Gastroesophageal sphincter (tissue), 3 donors: Measurements from ENCODE around the gene SEC14L3.

ENCODE experiments used
- POLR2A ChIP-seq, 2 donors: fragments of 450-650 bp; IDR thresholded peaks; one replicate each; pipeline ENCODE4 v1.6.1; 2017; ENCODE audit warnings: antibody characterized with exemption in 2 of 2, mild to moderate bottlenecking in 2 of 2, moderate library complexity in 1 of 2
- POLR2AphosphoS5 ChIP-seq: sonication (generic); formaldehyde crosslinking; IDR thresholded peaks from one replicate; pipeline ENCODE4 v1.6.1; 2017; ENCODE audit warnings: antibody characterized with exemption
- TF ChIP-seq, protein P1 (sequence below), 4 experiments: fragments of 200-600 bp in 2 of 4; fragments of 450-650 bp in 2 of 4; sonication (generic) in 1 of 4; IDR thresholded peaks; one replicate each; pipeline ENCODE4 v1.5.1; 2017 to 2019; ENCODE audit warnings: antibody characterized with exemption in 4 of 4, mild to moderate bottlenecking in 2 of 4, moderate library complexity in 2 of 4

DNA sequence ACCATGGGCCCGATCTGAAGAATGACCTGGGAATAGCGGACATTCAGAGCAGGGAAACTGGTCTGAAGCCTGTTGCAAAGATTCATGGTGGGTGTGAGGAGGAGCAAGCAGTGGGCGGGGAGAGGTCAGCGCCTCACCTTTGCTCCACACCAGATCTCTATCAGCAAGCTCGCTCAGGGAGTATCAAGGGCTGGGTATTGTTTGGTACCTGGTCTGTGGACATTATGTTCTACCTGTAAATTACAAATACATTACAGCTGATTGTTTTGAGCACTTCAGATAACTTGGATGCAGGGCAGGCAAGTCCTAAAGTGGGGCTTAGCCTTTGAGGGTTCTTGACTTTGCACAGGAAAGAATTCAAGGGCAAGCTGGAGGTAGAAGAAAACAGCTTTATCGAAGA, 44.5 kb upstream of the SEC14L3 start:
- TF ChIP-seq POLR2AphosphoS5 (no peak), POLR2A (IDR thresholded peaks at IDR 0.05) (no peak)
- TF ChIP-seq, protein P1, sequence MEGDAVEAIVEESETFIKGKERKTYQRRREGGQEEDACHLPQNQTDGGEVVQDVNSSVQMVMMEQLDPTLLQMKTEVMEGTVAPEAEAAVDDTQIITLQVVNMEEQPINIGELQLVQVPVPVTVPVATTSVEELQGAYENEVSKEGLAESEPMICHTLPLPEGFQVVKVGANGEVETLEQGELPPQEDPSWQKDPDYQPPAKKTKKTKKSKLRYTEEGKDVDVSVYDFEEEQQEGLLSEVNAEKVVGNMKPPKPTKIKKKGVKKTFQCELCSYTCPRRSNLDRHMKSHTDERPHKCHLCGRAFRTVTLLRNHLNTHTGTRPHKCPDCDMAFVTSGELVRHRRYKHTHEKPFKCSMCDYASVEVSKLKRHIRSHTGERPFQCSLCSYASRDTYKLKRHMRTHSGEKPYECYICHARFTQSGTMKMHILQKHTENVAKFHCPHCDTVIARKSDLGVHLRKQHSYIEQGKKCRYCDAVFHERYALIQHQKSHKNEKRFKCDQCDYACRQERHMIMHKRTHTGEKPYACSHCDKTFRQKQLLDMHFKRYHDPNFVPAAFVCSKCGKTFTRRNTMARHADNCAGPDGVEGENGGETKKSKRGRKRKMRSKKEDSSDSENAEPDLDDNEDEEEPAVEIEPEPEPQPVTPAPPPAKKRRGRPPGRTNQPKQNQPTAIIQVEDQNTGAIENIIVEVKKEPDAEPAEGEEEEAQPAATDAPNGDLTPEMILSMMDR (IDR thresholded peaks at IDR 0.05) = no peak
